Memory B cell (primary cell): ENCODE data around the gene RBMS2.
"Not testable (repeated sequence)": the region's sequence is repeated elsewhere in the genome, so short reads cannot be mapped to it uniquely, and the experiment has no call there.

Experiments
- ATAC-seq: fragments of 150-1000 bp; cut with Tn5 transposase; 2 replicates; pipeline ENCODE4 v1.10.0; 2021; ENCODE audit warnings: low read depth, mild to moderate bottlenecking, moderate library complexity
- DNase-seq, 2 donors: peaks; one replicate each; pipeline ENCODE4 v3.0.0; 2022; ENCODE audit warnings: low spot score in 2 of 2
- H3K27ac Mint-ChIP-seq: one replicate; pipeline ENCODE4 v1.8.0; 2022; ENCODE audit warnings: mild to moderate bottlenecking, moderate library complexity, mixed read lengths
- H3K27me3 Mint-ChIP-seq: one replicate; pipeline ENCODE4 v1.8.0; 2022; ENCODE audit warnings: mixed read lengths
- H3K36me3 Mint-ChIP-seq: one replicate; pipeline ENCODE4 v1.8.0; 2022; ENCODE audit warnings: mild to moderate bottlenecking, mixed read lengths
- H3K4me1 Mint-ChIP-seq: one replicate; pipeline ENCODE4 v1.8.0; 2022; ENCODE audit warnings: mixed read lengths
- H3K4me3 Mint-ChIP-seq: one replicate; pipeline ENCODE4 v1.8.0; 2022; ENCODE audit warnings: mild to moderate bottlenecking, moderate library complexity, mixed read lengths
- H3K9me3 Mint-ChIP-seq: one replicate; pipeline ENCODE4 v1.8.0; 2022; ENCODE audit warnings: mixed read lengths

The RBMS2 gene

DNA sequence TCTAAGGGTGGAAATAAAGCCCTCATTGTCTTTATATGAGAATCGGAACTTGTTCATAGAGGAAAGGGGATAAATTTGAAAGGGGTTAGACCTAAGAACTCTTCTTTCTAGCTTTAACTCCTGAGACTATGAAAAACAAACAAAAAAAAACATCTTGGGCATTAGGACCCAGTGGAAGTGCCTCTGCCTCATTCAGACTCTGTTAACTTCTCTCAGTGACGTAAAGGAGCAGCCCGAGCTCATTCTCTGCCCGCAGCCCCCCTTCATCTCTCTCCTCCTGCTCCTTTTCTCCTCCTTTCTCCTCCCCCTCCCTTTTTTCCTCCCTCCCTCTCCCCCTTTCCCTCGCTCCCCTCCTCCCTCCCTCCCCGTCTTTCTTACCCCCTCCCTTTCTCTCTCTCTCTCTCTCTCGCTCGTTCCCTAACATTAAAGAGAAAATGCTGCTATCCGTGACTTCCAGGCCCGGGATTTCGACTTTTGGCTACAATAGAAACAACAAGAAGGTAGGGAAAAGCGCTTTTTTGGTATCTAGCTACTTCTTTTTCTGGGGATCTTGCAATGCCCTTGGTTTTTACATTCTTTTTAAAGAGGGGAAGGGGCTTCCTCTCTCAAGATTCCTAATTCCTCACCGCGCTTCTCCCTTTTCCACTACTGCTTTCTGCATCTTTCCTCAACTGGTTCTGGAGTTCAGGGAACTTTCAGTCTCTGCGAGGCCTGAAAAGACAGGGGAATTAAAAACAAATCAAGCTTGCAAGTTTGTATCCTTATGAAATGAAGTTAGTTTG, at the start of gene RBMS2:
Gene RBMS2, plus strand, starts transcription at position 231 of the 782 bp plus-strand sequence. Its CDS starts 204 bp downstream, at position 435.
- no peaks in the 10 kb centered on the region for H3K36me3 Mint-ChIP-seq
- peak in 1 of 2 donors; percentile 30 for DNase-seq
- no peaks in the 10 kb centered on the region for H3K9me3 Mint-ChIP-seq
- peak; percentile 98 for ATAC-seq
- H3K27me3 Mint-ChIP-seq: no peaks in the 10 kb centered on the region
- peaks cover 20% of the 10 kb centered on the region for H3K4me1 Mint-ChIP-seq
- H3K4me3 Mint-ChIP-seq: peak within 1 kb of the TSS; percentile 97
- peak within 1 kb of the TSS; percentile 96 for H3K27ac Mint-ChIP-seq

- Mint-ChIP-seq H3K9me3 (no peaks in the 10 kb centered on the region), H3K27ac (no peak overlapping the region), H3K4me1 (peaks cover 16% of the 10 kb centered on the region), H3K36me3 (peaks cover 1% of the 10 kb centered on the region), H3K4me3 (no peak overlapping the region), H3K27me3 (no peaks in the 10 kb centered on the region)
- DNase-seq (no peak), ATAC-seq (no peak)
Measured at GRCh38 chr12:56474389-56474788, 47.2 kb upstream of the RBMS2 start.

DNA sequence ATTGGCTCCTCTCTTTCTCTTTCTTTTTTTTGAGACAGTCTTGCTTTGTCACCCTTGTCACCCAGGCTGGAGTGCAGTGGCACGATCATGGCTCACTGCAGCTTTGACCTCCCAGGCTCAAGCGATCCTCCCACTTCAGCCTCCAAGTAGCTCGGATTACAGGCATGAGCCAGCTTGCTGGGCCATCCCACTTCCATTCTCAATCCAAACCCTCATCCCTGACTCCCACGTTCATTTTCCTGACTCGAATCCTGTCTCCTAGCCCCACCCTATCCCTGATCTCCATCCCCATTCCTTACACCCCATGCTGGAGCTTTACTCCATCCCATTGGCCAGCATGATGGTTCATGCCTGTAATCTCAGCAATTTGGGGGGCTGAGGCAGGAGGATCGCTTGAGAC, 45.5 kb upstream of the RBMS2 start:
- H3K27ac Mint-ChIP-seq: no peak overlapping the region
- H3K4me3 Mint-ChIP-seq: no peak overlapping the region
- H3K27me3 Mint-ChIP-seq: no peaks in the 10 kb centered on the region
- DNase-seq (no peak), ATAC-seq (no peak)
- no peaks in the 10 kb centered on the region for H3K9me3 Mint-ChIP-seq
- H3K4me1 Mint-ChIP-seq: peaks cover 16% of the 10 kb centered on the region
- H3K36me3 Mint-ChIP-seq: peaks cover 1% of the 10 kb centered on the region

- DNase-seq (no peak), ATAC-seq (no peak)
- H3K27ac Mint-ChIP-seq: no peak overlapping the region
- no peaks in the 10 kb centered on the region for H3K27me3 Mint-ChIP-seq
- no peak overlapping the region for H3K4me3 Mint-ChIP-seq
- no peaks in the 10 kb centered on the region for H3K9me3 Mint-ChIP-seq
- peaks cover 12% of the 10 kb centered on the region for H3K4me1 Mint-ChIP-seq
- H3K36me3 Mint-ChIP-seq: peaks cover 1% of the 10 kb centered on the region
Measured at GRCh38 chr12:56476972-56477432, 44.6 kb upstream of the RBMS2 start.

- peaks cover 1% of the 10 kb centered on the region for H3K36me3 Mint-ChIP-seq
- ATAC-seq (no peak), DNase-seq (no peak)
- no peak overlapping the region for H3K4me3 Mint-ChIP-seq
- peaks cover 12% of the 10 kb centered on the region for H3K4me1 Mint-ChIP-seq
- H3K27me3 Mint-ChIP-seq: no peaks in the 10 kb centered on the region
- no peaks in the 10 kb centered on the region for H3K9me3 Mint-ChIP-seq
- no peak overlapping the region for H3K27ac Mint-ChIP-seq
Measured at GRCh38 chr12:56477521-56478225, 43.9 kb upstream of the RBMS2 start.

- Mint-ChIP-seq H3K4me3 (no peak overlapping the region), H3K9me3 (no peaks in the 10 kb centered on the region), H3K4me1 (peaks cover 12% of the 10 kb centered on the region), H3K27me3 (no peaks in the 10 kb centered on the region), H3K36me3 (peaks cover 1% of the 10 kb centered on the region), H3K27ac (no peak overlapping the region)
- no peak for DNase-seq
- no peak for ATAC-seq
Measured at GRCh38 chr12:56479625-56480024, 42.0 kb upstream of the RBMS2 start.

GRCh38 chr12:56484566-56484965, 37.1 kb upstream of the RBMS2 start:
- Mint-ChIP-seq H3K4me3 (no peak overlapping the region), H3K9me3 (no peaks in the 10 kb centered on the region), H3K27me3 (no peaks in the 10 kb centered on the region), H3K27ac (no peak overlapping the region), H3K4me1 (peaks cover 19% of the 10 kb centered on the region), H3K36me3 (no peaks in the 10 kb centered on the region)
- ATAC-seq: no peak
- no peak for DNase-seq

DNA sequence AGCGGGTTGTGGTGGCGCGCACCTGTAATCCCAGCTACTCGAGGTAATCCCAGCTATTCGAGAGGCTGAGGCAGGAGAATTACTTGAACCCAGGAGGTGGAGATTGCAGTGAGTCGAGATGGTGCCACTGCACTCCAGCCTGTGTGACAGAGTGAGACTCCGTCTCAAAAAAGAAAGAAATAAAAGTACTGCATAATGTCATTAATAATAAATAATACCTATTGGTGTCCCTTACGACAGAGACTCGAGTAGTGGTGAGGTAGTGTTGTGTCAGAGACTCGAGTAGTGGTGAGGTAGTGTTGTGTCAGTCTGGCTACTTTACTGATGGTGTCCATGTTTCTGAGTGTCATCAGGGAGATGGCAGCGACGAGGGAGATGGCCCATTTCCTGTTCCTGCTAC, 34.9 kb upstream of the RBMS2 start:
- no peaks in the 10 kb centered on the region for H3K9me3 Mint-ChIP-seq
- H3K27me3 Mint-ChIP-seq: peaks cover under 1% of the 10 kb centered on the region
- peak overlapping the region; percentile 22 for H3K4me3 Mint-ChIP-seq
- ATAC-seq: no peak
- H3K36me3 Mint-ChIP-seq: no peaks in the 10 kb centered on the region
- H3K4me1 Mint-ChIP-seq: peaks cover 10% of the 10 kb centered on the region
- no peak for DNase-seq
- no peak overlapping the region for H3K27ac Mint-ChIP-seq

DNA sequence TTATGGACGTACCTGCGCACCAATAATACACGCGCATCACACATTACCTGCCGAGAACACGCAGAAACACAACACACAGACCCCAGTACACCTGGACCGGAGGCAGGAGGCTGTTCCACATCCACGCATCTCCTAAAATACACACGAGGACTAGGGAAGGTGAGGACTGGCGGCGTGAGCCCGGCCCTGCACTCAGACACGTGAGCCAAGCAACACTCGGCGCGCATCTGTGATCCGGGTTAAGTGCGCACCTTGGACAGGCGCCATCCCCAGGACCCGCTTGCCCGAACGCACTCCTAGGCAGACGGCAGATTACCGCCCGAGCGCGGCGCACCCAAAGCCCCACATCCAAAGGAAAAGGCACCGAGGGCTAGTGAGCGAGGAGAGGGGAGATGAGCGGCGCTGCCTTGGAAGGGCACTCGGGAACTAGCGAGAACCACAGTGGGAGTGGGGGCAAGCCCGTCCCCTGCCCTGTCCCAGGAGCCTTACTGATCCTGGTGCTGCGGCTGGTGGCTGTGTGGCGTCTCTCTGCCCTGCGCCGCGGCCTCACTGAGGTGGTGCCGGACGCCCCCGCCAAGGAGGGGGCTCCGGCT, 34.1 kb upstream of the RBMS2 start:
- Mint-ChIP-seq H3K36me3 (no peaks in the 10 kb centered on the region), H3K9me3 (no peaks in the 10 kb centered on the region), H3K27me3 (peaks cover 3% of the 10 kb centered on the region), H3K4me1 (peaks cover 10% of the 10 kb centered on the region), H3K27ac (peak overlapping the region; percentile 32), H3K4me3 (peak overlapping the region; percentile 97)
- DNase-seq (peak in 1 of 2 donors; percentile 62), ATAC-seq (peak; percentile 36)

- Mint-ChIP-seq H3K27me3 (peaks cover 3% of the 10 kb centered on the region), H3K36me3 (no peaks in the 10 kb centered on the region), H3K9me3 (no peaks in the 10 kb centered on the region), H3K4me1 (peaks cover 10% of the 10 kb centered on the region), H3K27ac (peak within 1 kb of the TSS; percentile 32), H3K4me3 (peak within 1 kb of the TSS; percentile 97)
- ATAC-seq (peak; percentile 94), DNase-seq (peak; percentile 63 to 72)
Measured at GRCh38 chr12:56488041-56488955, 33.3 kb upstream of the RBMS2 start, which contains the start of gene GLS2. Gene GLS2, minus strand, starts transcription at chr12:56488161. Its CDS starts 43 bp downstream, at chr12:56488118.

GRCh38 chr12:56490360-56490759, 31.3 kb upstream of the RBMS2 start:
- Mint-ChIP-seq H3K36me3 (no peaks in the 10 kb centered on the region), H3K27me3 (peaks cover 3% of the 10 kb centered on the region), H3K9me3 (no peaks in the 10 kb centered on the region), H3K4me3 (no peak overlapping the region), H3K4me1 (peaks cover 10% of the 10 kb centered on the region), H3K27ac (no peak overlapping the region)
- ATAC-seq (no peak), DNase-seq (no peak)

DNA sequence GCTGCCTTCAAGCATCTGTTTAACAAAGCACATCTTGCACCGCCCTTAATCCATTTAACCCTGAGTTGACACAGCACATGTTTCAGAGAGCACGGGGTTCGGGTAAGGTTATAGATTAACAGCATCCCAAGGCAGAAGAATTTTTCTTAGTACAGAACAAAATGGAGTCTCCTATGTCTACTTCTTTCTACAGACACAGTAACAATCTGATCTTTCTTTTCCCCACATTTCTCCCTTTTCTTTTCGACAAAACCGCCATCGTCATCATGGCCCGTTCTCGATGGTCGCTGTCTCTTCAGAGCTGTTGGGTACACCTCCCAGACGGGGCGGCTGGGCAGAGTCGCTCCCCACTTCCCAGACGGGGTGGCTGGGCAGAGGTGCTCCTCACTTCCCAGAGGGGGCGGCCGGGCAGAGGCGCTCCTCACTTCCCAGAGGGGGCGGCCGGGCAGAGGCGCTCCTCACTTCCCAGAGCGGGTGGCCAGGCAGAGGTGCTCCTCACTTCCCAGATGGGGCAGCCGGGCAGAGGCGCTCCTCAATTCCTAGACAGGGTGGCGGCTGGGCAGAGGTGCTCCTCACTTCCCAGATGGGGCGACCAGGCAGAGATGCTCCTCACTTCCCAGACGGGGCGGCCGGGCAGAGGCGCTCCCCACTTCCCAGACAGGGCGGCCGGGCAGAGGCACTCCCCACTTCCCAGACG, 28.1 kb upstream of the RBMS2 start:
- H3K27ac Mint-ChIP-seq, H3K27me3 Mint-ChIP-seq, ATAC-seq, H3K9me3 Mint-ChIP-seq, H3K4me3 Mint-ChIP-seq, H3K4me1 Mint-ChIP-seq, H3K36me3 Mint-ChIP-seq, DNase-seq: not testable (repeated sequence)

GRCh38 chr12:56494106-56494415, 27.6 kb upstream of the RBMS2 start:
- ATAC-seq, H3K36me3 Mint-ChIP-seq, H3K4me1 Mint-ChIP-seq, DNase-seq, H3K27ac Mint-ChIP-seq, H3K27me3 Mint-ChIP-seq, H3K4me3 Mint-ChIP-seq, H3K9me3 Mint-ChIP-seq: not testable (repeated sequence)
